ENCODE measurements around the gene INSYN2B.

Gene INSYN2B

GRCh38 chr5:169991115-169991869 is 11.0 kb upstream of the INSYN2B start:
- TF ChIP-seq POLR2A (IDR thresholded peaks at IDR 0.05; ENCODE audit: low read depth, low read length): no peak
- no peak for FAIRE-seq
- no peak for DNase-seq (ENCODE audit: insufficient read length, low spot score)

GRCh38 chr5:169989365-169989764 is 9.1 kb upstream of the INSYN2B start:
- no peak for TF ChIP-seq POLR2A (IDR thresholded peaks at IDR 0.05; ENCODE audit: low read depth, low read length)
- FAIRE-seq (no peak), DNase-seq (ENCODE audit: insufficient read length, low spot score) (no peak)

- DNase-seq (ENCODE audit: insufficient read length, low spot score): no peak
- no peak for FAIRE-seq
- no peak for TF ChIP-seq POLR2A (IDR thresholded peaks at IDR 0.05; ENCODE audit: low read depth, low read length)
Observed at GRCh38 chr5:169988947-169989346, 8.7 kb upstream of the INSYN2B start.

GRCh38 chr5:169988206-169988605 is 7.9 kb upstream of the INSYN2B start:
- no peak for TF ChIP-seq POLR2A (IDR thresholded peaks at IDR 0.05; ENCODE audit: low read depth, low read length)
- FAIRE-seq: no peak
- no peak for DNase-seq (ENCODE audit: insufficient read length, low spot score)

GRCh38 chr5:169979871-169980270 is 424 bp downstream of the INSYN2B start:
- no peak for TF ChIP-seq POLR2A (IDR thresholded peaks at IDR 0.05; ENCODE audit: low read depth, low read length)
- no peak for DNase-seq (ENCODE audit: insufficient read length, low spot score)

GRCh38 chr5:169978714-169979113 is 1.6 kb downstream of the INSYN2B start:
- no peak for DNase-seq (ENCODE audit: insufficient read length, low spot score)
- no peak for TF ChIP-seq POLR2A (IDR thresholded peaks at IDR 0.05; ENCODE audit: low read depth, low read length)
- FAIRE-seq: no peak

More at GRCh38 chr5:169979871-169980270, 424 bp downstream of the INSYN2B start:
- no peak for FAIRE-seq

- no peak for TF ChIP-seq POLR2A (IDR thresholded peaks at IDR 0.05; ENCODE audit: low read depth, low read length)
- no peak for FAIRE-seq
- no peak for DNase-seq (ENCODE audit: insufficient read length, low spot score)
Observed at GRCh38 chr5:169974121-169974770, 6.0 kb downstream of the INSYN2B start.

GRCh38 chr5:169973056-169973455 is 7.2 kb downstream of the INSYN2B start:
- TF ChIP-seq POLR2A (IDR thresholded peaks at IDR 0.05; ENCODE audit: low read depth, low read length): no peak
- no peak for FAIRE-seq
- no peak for DNase-seq (ENCODE audit: insufficient read length, low spot score)

GRCh38 chr5:169971780-169972179 is 8.5 kb downstream of the INSYN2B start:
- DNase-seq (ENCODE audit: insufficient read length, low spot score) (no peak), FAIRE-seq (no peak)
- TF ChIP-seq POLR2A (IDR thresholded peaks at IDR 0.05; ENCODE audit: low read depth, low read length): no peak

GRCh38 chr5:169970911-169971765 is 9.2 kb downstream of the INSYN2B start:
- no peak for TF ChIP-seq POLR2A (IDR thresholded peaks at IDR 0.05; ENCODE audit: low read depth, low read length)
- DNase-seq (ENCODE audit: insufficient read length, low spot score) (peak; percentile 71), FAIRE-seq (peak; percentile 15)

GRCh38 chr5:169970339-169970738 is 10.0 kb downstream of the INSYN2B start:
- DNase-seq (ENCODE audit: insufficient read length, low spot score): no peak
- TF ChIP-seq POLR2A (IDR thresholded peaks at IDR 0.05; ENCODE audit: low read depth, low read length): no peak
- FAIRE-seq: no peak

GRCh38 chr5:169964246-169964645 is 16.0 kb downstream of the INSYN2B start:
- no peak for FAIRE-seq
- no peak for DNase-seq (ENCODE audit: insufficient read length, low spot score)
- no peak for TF ChIP-seq POLR2A (IDR thresholded peaks at IDR 0.05; ENCODE audit: low read depth, low read length)

GRCh38 chr5:169960659-169961058 is 19.6 kb downstream of the INSYN2B start:
- TF ChIP-seq POLR2A (IDR thresholded peaks at IDR 0.05; ENCODE audit: low read depth, low read length): no peak
- no peak for FAIRE-seq
- DNase-seq (ENCODE audit: insufficient read length, low spot score): no peak

- FAIRE-seq (no peak), DNase-seq (ENCODE audit: insufficient read length, low spot score) (no peak)
- no peak for TF ChIP-seq POLR2A (IDR thresholded peaks at IDR 0.05; ENCODE audit: low read depth, low read length)
Observed at GRCh38 chr5:169958278-169958677, 22.0 kb downstream of the INSYN2B start.
